ENCODE data around the gene STMN3.

DNA sequence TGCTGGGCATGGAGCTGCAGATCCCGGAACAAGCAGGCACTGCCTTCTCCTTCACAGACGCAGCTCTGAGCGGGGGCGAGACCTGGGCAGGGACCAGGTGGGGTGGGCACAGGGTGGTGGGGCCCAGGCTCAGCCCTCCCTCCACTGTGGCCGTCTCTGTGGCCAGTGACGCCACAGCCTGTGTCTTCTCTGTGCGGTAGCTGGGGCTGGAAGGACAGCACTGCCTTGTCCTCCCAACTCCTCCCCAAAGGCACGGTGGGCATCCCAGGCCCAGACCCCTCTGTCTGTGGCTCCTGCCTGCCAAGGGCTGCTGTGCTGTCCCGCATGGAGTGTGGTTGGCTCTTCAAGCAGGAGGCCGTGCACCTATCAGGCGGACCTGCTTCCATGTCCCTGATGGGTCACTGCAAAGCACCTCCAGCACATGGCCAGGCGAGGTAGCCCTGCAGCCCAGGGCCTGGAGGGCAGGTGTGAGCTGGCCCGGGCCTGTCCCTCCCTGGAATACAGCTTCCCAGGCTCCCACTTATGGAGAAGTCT lies 28.5 kb upstream of the STMN3 start:
- TF ChIP-seq, protein P1, sequence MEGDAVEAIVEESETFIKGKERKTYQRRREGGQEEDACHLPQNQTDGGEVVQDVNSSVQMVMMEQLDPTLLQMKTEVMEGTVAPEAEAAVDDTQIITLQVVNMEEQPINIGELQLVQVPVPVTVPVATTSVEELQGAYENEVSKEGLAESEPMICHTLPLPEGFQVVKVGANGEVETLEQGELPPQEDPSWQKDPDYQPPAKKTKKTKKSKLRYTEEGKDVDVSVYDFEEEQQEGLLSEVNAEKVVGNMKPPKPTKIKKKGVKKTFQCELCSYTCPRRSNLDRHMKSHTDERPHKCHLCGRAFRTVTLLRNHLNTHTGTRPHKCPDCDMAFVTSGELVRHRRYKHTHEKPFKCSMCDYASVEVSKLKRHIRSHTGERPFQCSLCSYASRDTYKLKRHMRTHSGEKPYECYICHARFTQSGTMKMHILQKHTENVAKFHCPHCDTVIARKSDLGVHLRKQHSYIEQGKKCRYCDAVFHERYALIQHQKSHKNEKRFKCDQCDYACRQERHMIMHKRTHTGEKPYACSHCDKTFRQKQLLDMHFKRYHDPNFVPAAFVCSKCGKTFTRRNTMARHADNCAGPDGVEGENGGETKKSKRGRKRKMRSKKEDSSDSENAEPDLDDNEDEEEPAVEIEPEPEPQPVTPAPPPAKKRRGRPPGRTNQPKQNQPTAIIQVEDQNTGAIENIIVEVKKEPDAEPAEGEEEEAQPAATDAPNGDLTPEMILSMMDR (conservative IDR thresholded peaks at IDR 0.05), result no peak
- TF ChIP-seq ZFX (IDR thresholded peaks at IDR 0.05), result no peak
